ENCODE measurements around the gene PKD1L1.

GRCh38 chr7:47962262-47962661 is 14.0 kb upstream of the PKD1L1 start:
- TF ChIP-seq, protein P1, sequence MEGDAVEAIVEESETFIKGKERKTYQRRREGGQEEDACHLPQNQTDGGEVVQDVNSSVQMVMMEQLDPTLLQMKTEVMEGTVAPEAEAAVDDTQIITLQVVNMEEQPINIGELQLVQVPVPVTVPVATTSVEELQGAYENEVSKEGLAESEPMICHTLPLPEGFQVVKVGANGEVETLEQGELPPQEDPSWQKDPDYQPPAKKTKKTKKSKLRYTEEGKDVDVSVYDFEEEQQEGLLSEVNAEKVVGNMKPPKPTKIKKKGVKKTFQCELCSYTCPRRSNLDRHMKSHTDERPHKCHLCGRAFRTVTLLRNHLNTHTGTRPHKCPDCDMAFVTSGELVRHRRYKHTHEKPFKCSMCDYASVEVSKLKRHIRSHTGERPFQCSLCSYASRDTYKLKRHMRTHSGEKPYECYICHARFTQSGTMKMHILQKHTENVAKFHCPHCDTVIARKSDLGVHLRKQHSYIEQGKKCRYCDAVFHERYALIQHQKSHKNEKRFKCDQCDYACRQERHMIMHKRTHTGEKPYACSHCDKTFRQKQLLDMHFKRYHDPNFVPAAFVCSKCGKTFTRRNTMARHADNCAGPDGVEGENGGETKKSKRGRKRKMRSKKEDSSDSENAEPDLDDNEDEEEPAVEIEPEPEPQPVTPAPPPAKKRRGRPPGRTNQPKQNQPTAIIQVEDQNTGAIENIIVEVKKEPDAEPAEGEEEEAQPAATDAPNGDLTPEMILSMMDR (IDR thresholded peaks at IDR 0.05 in 2 of 3, conservative IDR thresholded peaks at IDR 0.05 in 1 of 3; ENCODE audit: borderline replicate concordance in 1 of 3, insufficient read depth in 1 of 3, low read depth in 2 of 3, low read length in 2 of 3) = no peak
- no peak for TF ChIP-seq SP1 (IDR thresholded peaks at IDR 0.05; ENCODE audit: low read depth)

Measured in HCT116 (cell line).